Endometrial microvascular endothelial cells (primary cell): ENCODE measurements around the gene DARS2. TPM values are rescaled to one million over a fixed set of nuclear protein-coding genes. Genes with fewer than 3 reads are reported as not detected.
"Not testable (repeated sequence)": the region's sequence is repeated elsewhere in the genome, so short reads cannot be mapped to it uniquely, and the experiment has no call there.

Source experiments
- in situ Hi-C: cut with HindIII; loops from 2 replicates; pipeline ENCODE4 v1.10.0; 2017; ENCODE audit warnings: low sequenced_read_pairs, low pct_unique_long_range_greater_than_20kb; ENCODE audit errors: inconsistent ontology term
- total RNA-seq: library from RNA; depleted of rRNA; stranded (reverse); fragments of >200 nt; gene quantifications from one replicate; pipeline ENCODE4 v1.2.3, GENCODE V29; 2015; ENCODE audit errors: inconsistent ontology term

The DARS2 gene
- 37.4 TPM for total RNA-seq

- in situ Hi-C loops: no loop called here
These were observed at the start of gene DARS2, which contains the start of gene CENPL for GRCh38 chr1:173824315-173825081. DARS2 (plus strand) TSS chr1:173824673; CDS start chr1:173825230, 557 bp downstream. CENPL (minus strand) TSS chr1:173824883; CDS start chr1:173811299, 13,584 bp downstream.

GRCh38 chr1:173775578-173776226 lies 48.8 kb upstream of the DARS2 start:
- in situ Hi-C loops: no loop called here

GRCh38 chr1:173779936-173780335 lies 44.5 kb upstream of the DARS2 start:
- in situ Hi-C loops: no loop called here

GRCh38 chr1:173784997-173785396 lies 39.5 kb upstream of the DARS2 start:
- in situ Hi-C loops: no loop called here

- in situ Hi-C loops: no loop called here
These were observed 34.6 kb upstream of the DARS2 start for GRCh38 chr1:173789841-173790240.

GRCh38 chr1:173798078-173798477 lies 26.4 kb upstream of the DARS2 start:
- in situ Hi-C loops: no loop called here

GRCh38 chr1:173799995-173800394 lies 24.5 kb upstream of the DARS2 start:
- in situ Hi-C loops: not testable (repeated sequence)

- in situ Hi-C loops: no loop called here
These were observed 21.5 kb upstream of the DARS2 start for GRCh38 chr1:173802961-173803360.

GRCh38 chr1:173813654-173814053 lies 10.8 kb upstream of the DARS2 start:
- in situ Hi-C loops: not testable (repeated sequence)

GRCh38 chr1:173818459-173818858 lies 6.0 kb upstream of the DARS2 start:
- in situ Hi-C loops: no loop called here

- in situ Hi-C loops: no loop called here
These were observed 2.8 kb upstream of the DARS2 start for GRCh38 chr1:173821680-173822079.

GRCh38 chr1:173823781-173824314 lies 625 bp upstream of the DARS2 start:
- in situ Hi-C loops: no loop called here

GRCh38 chr1:173827611-173828010 lies 3.1 kb downstream of the DARS2 start:
- in situ Hi-C loops: no loop called here

GRCh38 chr1:173832748-173833147 lies 8.3 kb downstream of the DARS2 start:
- in situ Hi-C loops: no loop called here

GRCh38 chr1:173852105-173852504 lies 27.6 kb downstream of the DARS2 start:
- in situ Hi-C loops: no loop called here

GRCh38 chr1:173853074-173853473 lies 28.6 kb downstream of the DARS2 start:
- in situ Hi-C loops: no loop called here

- in situ Hi-C loops: no loop called here
These were observed 31.5 kb downstream of the DARS2 start for GRCh38 chr1:173856014-173856413.

GRCh38 chr1:173856903-173857302 lies 32.4 kb downstream of the DARS2 start:
- in situ Hi-C loops: no loop called here

GRCh38 chr1:173857363-173857917 lies 33.0 kb downstream of the DARS2 start:
- in situ Hi-C loops: no loop called here

- in situ Hi-C loops: not testable (repeated sequence)
These were observed 35.1 kb downstream of the DARS2 start for GRCh38 chr1:173859547-173859946.
